Measurements from ENCODE around the gene SLC4A4.

DNA sequence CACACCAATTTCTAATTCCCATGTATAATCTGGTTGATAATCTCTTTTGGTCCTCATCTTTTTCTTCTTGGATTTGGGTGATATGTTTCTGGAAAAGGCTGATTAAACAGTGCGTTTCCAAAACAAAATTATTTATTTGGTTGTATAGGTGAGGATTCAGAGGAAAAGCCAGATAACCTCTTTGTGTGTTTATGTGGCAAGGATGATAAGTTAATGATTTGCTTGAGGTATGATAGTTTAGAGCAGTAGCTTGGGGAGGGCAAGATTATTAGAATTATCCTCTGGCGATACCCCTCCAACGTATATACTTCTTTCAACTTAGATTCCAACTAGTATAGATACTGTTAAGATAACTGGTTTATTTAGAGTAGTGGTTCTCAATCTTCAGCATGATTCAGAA, 53.3 kb downstream of the SLC4A4 start:
- TF ChIP-seq, protein P1, sequence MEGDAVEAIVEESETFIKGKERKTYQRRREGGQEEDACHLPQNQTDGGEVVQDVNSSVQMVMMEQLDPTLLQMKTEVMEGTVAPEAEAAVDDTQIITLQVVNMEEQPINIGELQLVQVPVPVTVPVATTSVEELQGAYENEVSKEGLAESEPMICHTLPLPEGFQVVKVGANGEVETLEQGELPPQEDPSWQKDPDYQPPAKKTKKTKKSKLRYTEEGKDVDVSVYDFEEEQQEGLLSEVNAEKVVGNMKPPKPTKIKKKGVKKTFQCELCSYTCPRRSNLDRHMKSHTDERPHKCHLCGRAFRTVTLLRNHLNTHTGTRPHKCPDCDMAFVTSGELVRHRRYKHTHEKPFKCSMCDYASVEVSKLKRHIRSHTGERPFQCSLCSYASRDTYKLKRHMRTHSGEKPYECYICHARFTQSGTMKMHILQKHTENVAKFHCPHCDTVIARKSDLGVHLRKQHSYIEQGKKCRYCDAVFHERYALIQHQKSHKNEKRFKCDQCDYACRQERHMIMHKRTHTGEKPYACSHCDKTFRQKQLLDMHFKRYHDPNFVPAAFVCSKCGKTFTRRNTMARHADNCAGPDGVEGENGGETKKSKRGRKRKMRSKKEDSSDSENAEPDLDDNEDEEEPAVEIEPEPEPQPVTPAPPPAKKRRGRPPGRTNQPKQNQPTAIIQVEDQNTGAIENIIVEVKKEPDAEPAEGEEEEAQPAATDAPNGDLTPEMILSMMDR (CRISPR knock-in tag; IDR thresholded peaks at IDR 0.05), result no peak
- TF ChIP-seq, protein P2, sequence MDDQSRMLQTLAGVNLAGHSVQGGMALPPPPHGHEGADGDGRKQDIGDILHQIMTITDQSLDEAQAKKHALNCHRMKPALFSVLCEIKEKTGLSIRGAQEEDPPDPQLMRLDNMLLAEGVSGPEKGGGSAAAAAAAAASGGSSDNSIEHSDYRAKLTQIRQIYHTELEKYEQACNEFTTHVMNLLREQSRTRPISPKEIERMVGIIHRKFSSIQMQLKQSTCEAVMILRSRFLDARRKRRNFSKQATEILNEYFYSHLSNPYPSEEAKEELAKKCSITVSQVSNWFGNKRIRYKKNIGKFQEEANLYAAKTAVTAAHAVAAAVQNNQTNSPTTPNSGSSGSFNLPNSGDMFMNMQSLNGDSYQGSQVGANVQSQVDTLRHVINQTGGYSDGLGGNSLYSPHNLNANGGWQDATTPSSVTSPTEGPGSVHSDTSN (CRISPR knock-in tag; IDR thresholded peaks at IDR 0.05; ENCODE audit: borderline replicate concordance), result no peak
- TF ChIP-seq EZH2 (conservative IDR thresholded peaks at IDR 0.05; ENCODE audit: low read depth, low read length), result no peak
- TF ChIP-seq NR1H2 (CRISPR knock-in tag; IDR thresholded peaks at IDR 0.05; ENCODE audit: borderline replicate concordance, low read depth), result no peak
- TF ChIP-seq ZNF292 (CRISPR knock-in tag; IDR thresholded peaks at IDR 0.05; ENCODE audit: borderline replicate concordance, low read depth), result no peak
- no peak for TF ChIP-seq ELF3 (CRISPR knock-in tag; IDR thresholded peaks at IDR 0.05)
- TF ChIP-seq JUN (CRISPR knock-in tag; IDR thresholded peaks at IDR 0.05), result no peak
- TF ChIP-seq, protein P3, sequence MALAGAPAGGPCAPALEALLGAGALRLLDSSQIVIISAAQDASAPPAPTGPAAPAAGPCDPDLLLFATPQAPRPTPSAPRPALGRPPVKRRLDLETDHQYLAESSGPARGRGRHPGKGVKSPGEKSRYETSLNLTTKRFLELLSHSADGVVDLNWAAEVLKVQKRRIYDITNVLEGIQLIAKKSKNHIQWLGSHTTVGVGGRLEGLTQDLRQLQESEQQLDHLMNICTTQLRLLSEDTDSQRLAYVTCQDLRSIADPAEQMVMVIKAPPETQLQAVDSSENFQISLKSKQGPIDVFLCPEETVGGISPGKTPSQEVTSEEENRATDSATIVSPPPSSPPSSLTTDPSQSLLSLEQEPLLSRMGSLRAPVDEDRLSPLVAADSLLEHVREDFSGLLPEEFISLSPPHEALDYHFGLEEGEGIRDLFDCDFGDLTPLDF (CRISPR knock-in tag; IDR thresholded peaks at IDR 0.05), result no peak
- TF ChIP-seq RFX5 (IDR thresholded peaks at IDR 0.05; ENCODE audit: low read depth, low read length), result no peak

Measured in HepG2 (cell line).